H4 (cell line): ENCODE data around the gene FAM169A. TPM values are rescaled to one million over a fixed set of nuclear protein-coding genes. Genes with fewer than 3 reads are reported as not detected.

Experiments
- total RNA-seq: library from RNA; depleted of rRNA; stranded (reverse); fragments of >200 nt; shearing (Covaris generic); gene quantifications from 2 replicates; pipeline ENCODE4 v1.2.3, GENCODE V29; 2014; rRNA removed

FAM169A gene
- total RNA-seq, 1 experiment from 2014 or later, result 7.6 TPM

Other genes with a start within 250 kb of the FAM169A start
- 18.1 and 46.6 TPM in 2 replicates for gene ENC1, start 225.7 kb downstream of the FAM169A start, total RNA-seq
- 227 and 283 TPM in 2 replicates for gene HEXB, start 181.2 kb downstream of the FAM169A start, total RNA-seq
- gene GFM2, start 99.3 kb downstream of the FAM169A start, total RNA-seq, result 48.5 and 53.2 TPM in 2 replicates
- 108 and 128 TPM in 2 replicates for gene NSA2, start 99.1 kb downstream of the FAM169A start, total RNA-seq
- gene GCNT4, start 186.2 kb upstream of the FAM169A start, total RNA-seq, result 0.06 and 0.12 TPM in 2 replicates